SK-N-SH treated with all-trans-retinoic acid at 6 μM for 48 hours (cell line): ENCODE data around the gene CPEB1.

Experiments used
- ATAC-seq: fragments of 200-7000 bp; cut with Tn5 transposase; 3 replicates; pipeline ENCODE4 v1.9.1; 2020; ENCODE audit warnings: mild to moderate bottlenecking, moderate library complexity
- BACH2 ChIP-seq: fragments of 250-450 bp; sonication (Bioruptor Pico); IDR thresholded peaks from 2 replicates; pipeline ENCODE4 v1.9.0; 2021; ENCODE audit warnings: mild to moderate bottlenecking, borderline replicate concordance
- CSDC2 ChIP-seq: fragments of 250-450 bp; sonication (Bioruptor Pico); IDR thresholded peaks from 2 replicates; pipeline ENCODE4 v1.5.0; 2020; ENCODE audit warnings: mild to moderate bottlenecking, moderate library complexity
- ESRRG ChIP-seq: fragments of 250-450 bp; sonication (Bioruptor Pico); IDR thresholded peaks from 2 replicates; pipeline ENCODE4 v1.6.1; 2021; ENCODE audit warnings: mild to moderate bottlenecking
- GLIS3 ChIP-seq: fragments of 250-450 bp; sonication (Bioruptor Pico); IDR thresholded peaks from 2 replicates; pipeline ENCODE4 v1.5.0; 2020; ENCODE audit warnings: mild to moderate bottlenecking, moderate library complexity
- OSR1 ChIP-seq: fragments of 250-450 bp; sonication (Bioruptor Pico); IDR thresholded peaks from 2 replicates; pipeline ENCODE4 v1.8.0; 2022; ENCODE audit warnings: moderate library complexity, mild to moderate bottlenecking, inconsistent platforms
- PPARA ChIP-seq: fragments of 250-450 bp; sonication (Bioruptor Pico); IDR thresholded peaks from 2 replicates; pipeline ENCODE4 v1.5.0; 2020; ENCODE audit warnings: mild to moderate bottlenecking, borderline replicate concordance
- RARB ChIP-seq: fragments of 250-450 bp; sonication (Bioruptor Pico); IDR thresholded peaks from 2 replicates; pipeline ENCODE4 v1.8.0; 2021; ENCODE audit warnings: mild to moderate bottlenecking, moderate library complexity
- SNAI2 ChIP-seq: fragments of 250-450 bp; sonication (Bioruptor Pico); IDR thresholded peaks from 2 replicates; pipeline ENCODE4 v1.5.0; 2020; ENCODE audit warnings: mild to moderate bottlenecking, moderate library complexity
- TCF4 ChIP-seq: fragments of 250-450 bp; sonication (Bioruptor Pico); IDR thresholded peaks from 2 replicates; pipeline ENCODE4 v1.8.0; 2021; ENCODE audit warnings: mild to moderate bottlenecking, moderate library complexity, borderline replicate concordance
- TOX ChIP-seq: fragments of 250-450 bp; sonication (Bioruptor Pico); IDR thresholded peaks from 2 replicates; pipeline ENCODE4 v1.8.0; 2021; ENCODE audit warnings: mild to moderate bottlenecking, moderate library complexity, borderline replicate concordance
- ZC3H10 ChIP-seq: fragments of 250-450 bp; sonication (Bioruptor Pico); IDR thresholded peaks from 2 replicates; pipeline ENCODE4 v1.5.1; 2021; ENCODE audit warnings: mild to moderate bottlenecking, moderate library complexity
- ZFP3 ChIP-seq: fragments of 250-450 bp; sonication (Bioruptor Pico); IDR thresholded peaks from 2 replicates; pipeline ENCODE4 v1.5.0; 2020; ENCODE audit warnings: mild to moderate bottlenecking, moderate library complexity
- ZFP30 ChIP-seq: fragments of 450-650 bp; formaldehyde crosslinking; IDR thresholded peaks from 2 replicates; pipeline ENCODE4 v1.5.0; 2022; ENCODE audit warnings: mild to moderate bottlenecking, moderate library complexity
- ZNF565 ChIP-seq: fragments of 450-650 bp; formaldehyde crosslinking; conservative IDR thresholded peaks from 2 replicates; pipeline ENCODE4 v1.5.0; 2020; ENCODE audit warnings: low read depth, mild to moderate bottlenecking, moderate library complexity
- ZNF70 ChIP-seq: fragments of 450-650 bp; formaldehyde crosslinking; IDR thresholded peaks from 2 replicates; pipeline ENCODE4 v1.5.0; 2020; ENCODE audit warnings: mild to moderate bottlenecking, moderate library complexity
- TF ChIP-seq, protein P1 (sequence below): fragments of 250-450 bp; sonication (Bioruptor Pico); IDR thresholded peaks from 2 replicates; pipeline ENCODE4 v1.5.1; 2020; ENCODE audit warnings: low read depth, mild to moderate bottlenecking, moderate library complexity
- TF ChIP-seq, protein P2 (sequence below): fragments of 250-450 bp; sonication (Bioruptor Pico); IDR thresholded peaks from 2 replicates; pipeline ENCODE4 v1.5.0; 2020; ENCODE audit warnings: mild to moderate bottlenecking, moderate library complexity
- TF ChIP-seq, protein P3 (sequence below): fragments of 250-450 bp; sonication (Bioruptor Pico); IDR thresholded peaks from 2 replicates; pipeline ENCODE4 v1.8.0; 2021; ENCODE audit warnings: low read depth, mild to moderate bottlenecking, moderate library complexity, borderline replicate concordance
- TF ChIP-seq, protein P4 (sequence below): fragments of 250-450 bp; sonication (Bioruptor Pico); IDR thresholded peaks from 2 replicates; pipeline ENCODE4 v1.5.1; 2021; ENCODE audit warnings: mild to moderate bottlenecking, moderate library complexity

Gene CPEB1

DNA sequence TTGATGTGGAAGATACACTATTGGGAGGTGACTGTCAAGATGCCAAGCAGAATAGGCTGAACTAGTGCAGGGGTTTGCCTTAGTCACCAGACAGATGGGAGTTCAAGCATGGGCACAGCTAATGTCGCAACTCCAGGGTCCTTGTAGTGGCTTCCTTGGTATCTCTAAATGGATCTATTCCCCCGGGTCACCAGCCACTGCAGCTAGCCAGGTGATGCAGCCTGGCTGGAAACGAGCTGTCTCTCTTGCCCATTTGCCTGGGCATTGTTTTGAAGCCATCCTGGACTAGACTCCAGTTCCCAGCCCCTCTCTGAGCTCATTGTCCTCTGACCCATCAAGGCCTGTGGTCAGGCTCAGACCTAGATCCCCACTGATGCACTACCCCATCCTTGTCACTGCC is 8.4 kb upstream of the CPEB1 start:
- ATAC-seq, result no peak
- TF ChIP-seq BACH2 (CRISPR knock-in tag) (no peak), ZFP30 (CRISPR knock-in tag) (no peak), OSR1 (CRISPR knock-in tag) (no peak), TOX (CRISPR knock-in tag) (no peak)

DNA sequence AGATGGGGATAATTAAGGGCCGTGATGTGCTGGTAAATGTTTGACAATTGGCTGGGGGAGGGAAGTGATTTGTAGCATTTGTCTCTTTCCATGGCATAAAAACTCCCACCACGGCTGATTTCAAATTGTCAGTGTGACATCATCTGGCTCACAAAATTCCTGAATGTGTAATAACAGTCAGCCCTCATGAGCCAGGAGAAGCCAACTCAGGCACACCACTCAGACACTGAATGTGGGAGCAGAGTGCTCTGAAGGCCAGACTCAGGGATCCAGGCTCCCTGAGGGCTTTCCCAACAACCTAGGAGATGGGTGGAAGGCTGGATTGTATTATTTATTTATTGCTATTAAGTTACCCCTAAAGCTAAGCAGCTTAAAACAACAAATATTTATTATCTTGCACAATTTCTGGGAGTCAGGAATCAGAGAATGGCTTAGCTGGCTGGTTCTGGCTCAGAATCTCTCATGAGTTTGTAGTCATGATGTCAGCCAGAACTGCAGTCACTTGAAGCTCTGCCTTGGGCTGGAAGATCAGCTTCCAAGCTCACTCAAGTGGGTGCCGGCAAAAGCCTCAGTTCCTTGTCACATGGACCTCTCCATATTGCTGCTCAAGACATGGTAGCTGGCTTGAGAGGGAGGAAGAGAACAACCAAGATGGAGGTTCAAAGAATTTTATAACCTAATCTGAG is 6.5 kb upstream of the CPEB1 start:
- TF ChIP-seq ZNF565 (CRISPR knock-in tag) (no peak), PPARA (CRISPR knock-in tag) (no peak), OSR1 (CRISPR knock-in tag) (no peak), BACH2 (CRISPR knock-in tag) (no peak), TOX (CRISPR knock-in tag) (no peak), ZFP3 (CRISPR knock-in tag) (no peak), CSDC2 (CRISPR knock-in tag) (no peak), ZNF70 (CRISPR knock-in tag) (no peak), RARB (CRISPR knock-in tag) (no peak), TCF4 (CRISPR knock-in tag) (no peak), SNAI2 (no peak), ZFP30 (CRISPR knock-in tag) (no peak), ZC3H10 (CRISPR knock-in tag) (no peak), ESRRG (no peak)
- TF ChIP-seq, protein P1, sequence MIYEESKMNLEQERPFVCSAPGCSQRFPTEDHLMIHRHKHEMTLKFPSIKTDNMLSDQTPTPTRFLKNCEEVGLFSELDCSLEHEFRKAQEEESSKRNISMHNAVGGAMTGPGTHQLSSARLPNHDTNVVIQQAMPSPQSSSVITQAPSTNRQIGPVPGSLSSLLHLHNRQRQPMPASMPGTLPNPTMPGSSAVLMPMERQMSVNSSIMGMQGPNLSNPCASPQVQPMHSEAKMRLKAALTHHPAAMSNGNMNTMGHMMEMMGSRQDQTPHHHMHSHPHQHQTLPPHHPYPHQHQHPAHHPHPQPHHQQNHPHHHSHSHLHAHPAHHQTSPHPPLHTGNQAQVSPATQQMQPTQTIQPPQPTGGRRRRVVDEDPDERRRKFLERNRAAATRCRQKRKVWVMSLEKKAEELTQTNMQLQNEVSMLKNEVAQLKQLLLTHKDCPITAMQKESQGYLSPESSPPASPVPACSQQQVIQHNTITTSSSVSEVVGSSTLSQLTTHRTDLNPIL (CRISPR knock-in tag), result no peak
- TF ChIP-seq, protein P2, sequence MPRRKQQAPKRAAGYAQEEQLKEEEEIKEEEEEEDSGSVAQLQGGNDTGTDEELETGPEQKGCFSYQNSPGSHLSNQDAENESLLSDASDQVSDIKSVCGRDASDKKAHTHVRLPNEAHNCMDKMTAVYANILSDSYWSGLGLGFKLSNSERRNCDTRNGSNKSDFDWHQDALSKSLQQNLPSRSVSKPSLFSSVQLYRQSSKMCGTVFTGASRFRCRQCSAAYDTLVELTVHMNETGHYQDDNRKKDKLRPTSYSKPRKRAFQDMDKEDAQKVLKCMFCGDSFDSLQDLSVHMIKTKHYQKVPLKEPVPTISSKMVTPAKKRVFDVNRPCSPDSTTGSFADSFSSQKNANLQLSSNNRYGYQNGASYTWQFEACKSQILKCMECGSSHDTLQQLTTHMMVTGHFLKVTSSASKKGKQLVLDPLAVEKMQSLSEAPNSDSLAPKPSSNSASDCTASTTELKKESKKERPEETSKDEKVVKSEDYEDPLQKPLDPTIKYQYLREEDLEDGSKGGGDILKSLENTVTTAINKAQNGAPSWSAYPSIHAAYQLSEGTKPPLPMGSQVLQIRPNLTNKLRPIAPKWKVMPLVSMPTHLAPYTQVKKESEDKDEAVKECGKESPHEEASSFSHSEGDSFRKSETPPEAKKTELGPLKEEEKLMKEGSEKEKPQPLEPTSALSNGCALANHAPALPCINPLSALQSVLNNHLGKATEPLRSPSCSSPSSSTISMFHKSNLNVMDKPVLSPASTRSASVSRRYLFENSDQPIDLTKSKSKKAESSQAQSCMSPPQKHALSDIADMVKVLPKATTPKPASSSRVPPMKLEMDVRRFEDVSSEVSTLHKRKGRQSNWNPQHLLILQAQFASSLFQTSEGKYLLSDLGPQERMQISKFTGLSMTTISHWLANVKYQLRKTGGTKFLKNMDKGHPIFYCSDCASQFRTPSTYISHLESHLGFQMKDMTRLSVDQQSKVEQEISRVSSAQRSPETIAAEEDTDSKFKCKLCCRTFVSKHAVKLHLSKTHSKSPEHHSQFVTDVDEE, result no peak
- TF ChIP-seq, protein P3, sequence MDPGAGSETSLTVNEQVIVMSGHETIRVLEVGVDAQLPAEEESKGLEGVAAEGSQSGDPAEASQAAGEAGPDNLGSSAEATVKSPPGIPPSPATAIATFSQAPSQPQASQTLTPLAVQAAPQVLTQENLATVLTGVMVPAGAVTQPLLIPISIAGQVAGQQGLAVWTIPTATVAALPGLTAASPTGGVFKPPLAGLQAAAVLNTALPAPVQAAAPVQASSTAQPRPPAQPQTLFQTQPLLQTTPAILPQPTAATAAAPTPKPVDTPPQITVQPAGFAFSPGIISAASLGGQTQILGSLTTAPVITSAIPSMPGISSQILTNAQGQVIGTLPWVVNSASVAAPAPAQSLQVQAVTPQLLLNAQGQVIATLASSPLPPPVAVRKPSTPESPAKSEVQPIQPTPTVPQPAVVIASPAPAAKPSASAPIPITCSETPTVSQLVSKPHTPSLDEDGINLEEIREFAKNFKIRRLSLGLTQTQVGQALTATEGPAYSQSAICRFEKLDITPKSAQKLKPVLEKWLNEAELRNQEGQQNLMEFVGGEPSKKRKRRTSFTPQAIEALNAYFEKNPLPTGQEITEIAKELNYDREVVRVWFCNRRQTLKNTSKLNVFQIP (CRISPR knock-in tag), result no peak
- TF ChIP-seq, protein P4, sequence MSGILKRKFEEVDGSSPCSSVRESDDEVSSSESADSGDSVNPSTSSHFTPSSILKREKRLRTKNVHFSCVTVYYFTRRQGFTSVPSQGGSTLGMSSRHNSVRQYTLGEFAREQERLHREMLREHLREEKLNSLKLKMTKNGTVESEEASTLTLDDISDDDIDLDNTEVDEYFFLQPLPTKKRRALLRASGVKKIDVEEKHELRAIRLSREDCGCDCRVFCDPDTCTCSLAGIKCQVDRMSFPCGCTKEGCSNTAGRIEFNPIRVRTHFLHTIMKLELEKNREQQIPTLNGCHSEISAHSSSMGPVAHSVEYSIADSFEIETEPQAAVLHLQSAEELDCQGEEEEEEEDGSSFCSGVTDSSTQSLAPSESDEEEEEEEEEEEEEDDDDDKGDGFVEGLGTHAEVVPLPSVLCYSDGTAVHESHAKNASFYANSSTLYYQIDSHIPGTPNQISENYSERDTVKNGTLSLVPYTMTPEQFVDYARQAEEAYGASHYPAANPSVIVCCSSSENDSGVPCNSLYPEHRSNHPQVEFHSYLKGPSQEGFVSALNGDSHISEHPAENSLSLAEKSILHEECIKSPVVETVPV, result no peak
- ATAC-seq, result no peak

DNA sequence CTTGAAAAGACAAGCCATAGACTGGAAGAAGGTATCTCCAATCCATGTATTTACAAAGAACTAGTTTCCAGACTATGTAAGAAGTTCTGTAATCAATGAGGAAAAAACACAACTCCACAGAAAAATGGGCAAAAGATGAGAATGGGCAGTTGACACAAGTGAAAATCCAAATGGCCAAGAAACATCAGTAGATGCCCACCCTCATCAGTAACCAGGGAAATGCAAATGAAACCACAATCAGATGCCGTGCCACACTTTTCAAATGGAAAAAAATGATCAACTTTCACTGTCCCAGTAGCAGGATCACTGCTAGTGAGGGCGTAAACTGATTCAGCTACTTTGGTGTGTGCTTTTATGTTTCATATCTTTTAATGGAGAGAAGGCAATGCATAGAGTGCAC is 4.5 kb upstream of the CPEB1 start:
- ATAC-seq, result no peak
- no peak for TF ChIP-seq OSR1 (CRISPR knock-in tag)
- TF ChIP-seq, protein P4, result no peak
- TF ChIP-seq, protein P2, result no peak
- no peak for TF ChIP-seq GLIS3 (CRISPR knock-in tag)
- TF ChIP-seq PPARA (CRISPR knock-in tag), result no peak
- TF ChIP-seq ZNF565 (CRISPR knock-in tag), result no peak
